OCI-LY7 (cell line): ENCODE data around the gene GOLPH3L. TPM values are rescaled to one million over a fixed set of nuclear protein-coding genes. Genes with fewer than 3 reads are reported as not detected.
"Not testable (repeated sequence)": the region's sequence is repeated elsewhere in the genome, so short reads cannot be mapped to it uniquely, and the experiment has no call there.

Source experiments
- BruUV-seq: library from RNA; stranded (reverse); fragments of 400-500 nt; replicated peaks from 2 replicates; lab custom pipeline; 2021; lab: Mats Ljungman, UMichigan
- CTCF ChIA-PET: fragments of 300-600 bp; sonication (Branson Sonifier 250); formaldehyde crosslinking; loops from one replicate; lab custom pipeline; 2022; ENCODE audit warnings: antibody characterized with exemption; ENCODE audit not compliant: unreplicated experiment; lab: Charles Lee
- POLR2A ChIA-PET: fragments of 300-600 bp; sonication (Branson Sonifier 250); formaldehyde crosslinking; loops from one replicate; lab custom pipeline; 2022; ENCODE audit warnings: antibody characterized with exemption; lab: Charles Lee
- DNase-seq: peaks from one replicate; pipeline ENCODE4 v3.0.0-alpha.2; 2015; ENCODE audit warnings: low spot score
- H2AFZ ChIP-seq: fragments of 200-600 bp; sonication (generic), shearing (Covaris generic); 2 replicates; pipeline ENCODE4 v1.6.1; 2014; ENCODE audit warnings: mild to moderate bottlenecking, antibody characterized with exemption, low read length, moderate library complexity
- H3K27ac ChIP-seq: fragments of 200-600 bp; sonication (generic); 2 replicates; pipeline ENCODE4 v1.5.1; 2014; ENCODE audit warnings: mixed run types, low read depth, mild to moderate bottlenecking, moderate library complexity, low read length, inconsistent platforms; ENCODE audit not compliant: poor library complexity, severe bottlenecking
- H3K36me3 ChIP-seq: fragments of 200-600 bp; sonication (generic); 2 replicates; pipeline ENCODE4 v1.6.1; 2014; ENCODE audit warnings: mild to moderate bottlenecking, antibody characterized with exemption, low read length, moderate library complexity, mixed read lengths; ENCODE audit not compliant: insufficient read depth
- H3K4me1 ChIP-seq: fragments of 200-600 bp; sonication (generic); 2 replicates; pipeline ENCODE4 v1.5.1; 2014; ENCODE audit warnings: mild to moderate bottlenecking, low read length; ENCODE audit not compliant: insufficient read depth, poor library complexity, severe bottlenecking
- H3K4me2 ChIP-seq: fragments of 200-600 bp; sonication (generic); 2 replicates; pipeline ENCODE4 v1.6.1; 2014; ENCODE audit warnings: mild to moderate bottlenecking, low read length
- H3K4me3 ChIP-seq: fragments of 200-600 bp; sonication (generic); 2 replicates; pipeline ENCODE4 v1.5.1; 2014; ENCODE audit warnings: mild to moderate bottlenecking, low read depth, low read length; ENCODE audit not compliant: poor library complexity, severe bottlenecking
- H3K79me2 ChIP-seq: fragments of 200-600 bp; sonication (generic); 2 replicates; pipeline ENCODE4 v1.6.1; 2016; ENCODE audit warnings: low read depth, mild to moderate bottlenecking, low read length, moderate library complexity, mixed read lengths; ENCODE audit not compliant: insufficient read depth
- H3K9me2 ChIP-seq: fragments of 200-600 bp; sonication (generic); 2 replicates; pipeline ENCODE4 v1.6.1; 2016; ENCODE audit warnings: mild to moderate bottlenecking, low read length, mixed read lengths; ENCODE audit not compliant: insufficient read depth
- H3K9me3 ChIP-seq: fragments of 200-600 bp; sonication (generic); 2 replicates; pipeline ENCODE4 v1.6.1; 2014; ENCODE audit warnings: mild to moderate bottlenecking, mixed run types, low read length, mixed read lengths
- H4K20me1 ChIP-seq: fragments of 200-600 bp; sonication (generic); 2 replicates; pipeline ENCODE4 v1.6.1; 2014; ENCODE audit warnings: mild to moderate bottlenecking, antibody characterized with exemption, low read length, moderate library complexity, mixed read lengths; ENCODE audit not compliant: insufficient read depth
- EZH2phosphoT487 ChIP-seq: fragments of 200-600 bp; sonication (generic); IDR thresholded peaks from 2 replicates; pipeline ENCODE4 v1.6.1; 2018; ENCODE audit warnings: low read depth, borderline replicate concordance, mild to moderate bottlenecking, mixed run types, antibody characterized with exemption, low read length, moderate library complexity, mixed read lengths
- intact Hi-C: fragments of 100-400 bp; cut with micrococcal nuclease; formaldehyde crosslinking; loops from one replicate; pipeline ENCODE4 v1.10.0; 2022; ENCODE audit not compliant: unreplicated experiment
- total RNA-seq, 2 experiments: library from RNA; depleted of rRNA in 1 of 2; stranded (reverse); fragments of >200 nt in 1 of 2; shearing (Covaris generic) in 1 of 2; gene quantifications; 2 replicates each; pipeline ENCODE4 v1.2.3, GENCODE V29; 2014 to 2022
- TF ChIP-seq, protein P1 (sequence below): fragments of 200-600 bp; sonication (generic); conservative IDR thresholded peaks from 2 replicates; pipeline ENCODE4 v1.5.1; 2014; ENCODE audit warnings: mild to moderate bottlenecking, antibody characterized with exemption, low read length, moderate library complexity, mixed read lengths

Gene GOLPH3L
- total RNA-seq, 2 experiments from 2014 or later = 6.2 to 29.0 TPM

DNA sequence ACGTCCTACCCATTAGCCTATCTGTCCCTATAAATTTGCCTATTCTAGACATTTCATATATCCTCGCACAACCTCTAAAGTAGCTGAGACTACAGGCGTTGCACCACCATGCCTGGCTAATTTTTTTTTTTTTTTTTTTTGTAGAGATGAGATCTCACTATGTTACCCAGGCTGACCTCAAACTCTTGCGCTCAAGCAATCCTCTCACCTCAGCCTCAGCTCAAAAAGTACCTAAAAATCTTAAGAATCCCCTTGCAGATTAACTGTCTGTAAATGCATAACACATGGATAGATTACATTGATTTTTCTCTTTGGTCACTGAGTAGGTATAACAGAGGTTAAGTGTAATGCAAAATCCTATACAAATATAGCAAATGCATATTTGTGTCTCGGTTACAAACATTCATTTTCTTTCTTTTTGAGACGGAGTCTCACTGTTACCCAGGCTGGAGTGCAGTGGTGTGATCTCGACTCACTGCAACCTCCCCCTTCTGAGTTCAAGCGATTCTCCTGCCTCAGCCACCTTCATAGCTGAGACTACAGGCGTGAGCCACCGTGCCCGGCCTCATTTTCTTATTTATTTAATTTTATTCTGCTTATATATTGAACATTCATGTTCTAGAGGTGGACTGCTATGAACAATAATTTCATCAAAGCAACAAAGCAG is 21.4 kb upstream of the GOLPH3L start:
- no peaks in the 10 kb centered on the region for H3K9me2 ChIP-seq
- TF ChIP-seq, protein P1, sequence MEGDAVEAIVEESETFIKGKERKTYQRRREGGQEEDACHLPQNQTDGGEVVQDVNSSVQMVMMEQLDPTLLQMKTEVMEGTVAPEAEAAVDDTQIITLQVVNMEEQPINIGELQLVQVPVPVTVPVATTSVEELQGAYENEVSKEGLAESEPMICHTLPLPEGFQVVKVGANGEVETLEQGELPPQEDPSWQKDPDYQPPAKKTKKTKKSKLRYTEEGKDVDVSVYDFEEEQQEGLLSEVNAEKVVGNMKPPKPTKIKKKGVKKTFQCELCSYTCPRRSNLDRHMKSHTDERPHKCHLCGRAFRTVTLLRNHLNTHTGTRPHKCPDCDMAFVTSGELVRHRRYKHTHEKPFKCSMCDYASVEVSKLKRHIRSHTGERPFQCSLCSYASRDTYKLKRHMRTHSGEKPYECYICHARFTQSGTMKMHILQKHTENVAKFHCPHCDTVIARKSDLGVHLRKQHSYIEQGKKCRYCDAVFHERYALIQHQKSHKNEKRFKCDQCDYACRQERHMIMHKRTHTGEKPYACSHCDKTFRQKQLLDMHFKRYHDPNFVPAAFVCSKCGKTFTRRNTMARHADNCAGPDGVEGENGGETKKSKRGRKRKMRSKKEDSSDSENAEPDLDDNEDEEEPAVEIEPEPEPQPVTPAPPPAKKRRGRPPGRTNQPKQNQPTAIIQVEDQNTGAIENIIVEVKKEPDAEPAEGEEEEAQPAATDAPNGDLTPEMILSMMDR = no peak
- TF ChIP-seq EZH2phosphoT487 = no peak
- ChIA-PET CTCF (no interaction called here), POLR2A (interaction anchor here (0.6 kb wide), 1 partner anchor 32 kb away, joined by 3 read pairs; no protein-coding TSS in a partner anchor)
- no peaks in the 10 kb centered on the region for H3K4me1 ChIP-seq
- intact Hi-C loops = no loop called here
- H4K20me1 ChIP-seq = no peaks in the 10 kb centered on the region
- no TSS peak for BruUV-seq
- H3K36me3 ChIP-seq = no peaks in the 10 kb centered on the region
- no peak for DNase-seq
- H3K9me3 ChIP-seq = no peaks in the 10 kb centered on the region
- no peaks in the 10 kb centered on the region for H3K79me2 ChIP-seq
- H3K4me2 ChIP-seq = no peak overlapping the region
- no peak overlapping the region for H3K27ac ChIP-seq
- H2AFZ ChIP-seq = no peak overlapping the region
- H3K4me3 ChIP-seq = no peak overlapping the region

DNA sequence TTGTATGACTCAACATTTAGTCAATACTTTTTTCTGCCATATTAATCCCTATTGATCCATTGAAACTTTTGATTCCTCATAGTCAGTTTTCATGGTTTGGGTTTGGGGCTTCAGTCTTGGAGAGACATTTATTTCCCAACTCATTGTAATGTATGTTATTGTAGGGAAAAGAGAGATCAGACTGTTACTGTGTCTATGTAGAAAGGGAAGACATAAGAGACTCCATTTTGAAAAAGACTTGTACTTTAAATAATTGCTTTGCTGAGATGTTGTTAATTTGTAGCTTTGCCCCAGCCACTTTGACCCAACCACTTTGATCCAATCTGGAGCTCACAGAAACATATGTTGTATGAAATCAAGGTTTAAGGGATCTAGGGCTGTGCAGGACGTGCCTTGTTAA is 12.1 kb upstream of the GOLPH3L start:
- H3K36me3 ChIP-seq, H3K27ac ChIP-seq, H2AFZ ChIP-seq, DNase-seq, H3K79me2 ChIP-seq, intact Hi-C loops, H3K4me3 ChIP-seq, CTCF ChIA-PET, BruUV-seq, H4K20me1 ChIP-seq, H3K4me2 ChIP-seq, H3K4me1 ChIP-seq, H3K9me2 ChIP-seq, H3K9me3 ChIP-seq, POLR2A ChIA-PET: not testable (repeated sequence)

DNA sequence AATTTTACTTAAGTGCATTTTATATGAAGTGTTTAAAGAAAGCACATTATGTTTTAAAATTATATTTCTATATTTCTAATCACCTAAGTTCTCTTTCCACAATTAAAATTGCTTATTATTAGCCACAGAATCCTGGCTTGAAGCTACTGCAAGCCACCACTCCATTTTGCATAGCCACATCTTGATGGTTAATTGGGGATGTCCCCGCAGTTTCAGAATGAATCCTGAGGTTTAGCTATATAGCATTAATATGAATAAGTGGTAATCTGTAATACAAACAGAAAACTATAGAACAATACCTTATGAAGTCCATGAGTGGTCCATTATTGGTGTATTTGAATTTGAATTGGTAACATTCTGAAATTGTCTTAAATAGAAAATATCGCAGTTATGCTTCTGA is 11.6 kb upstream of the GOLPH3L start:
- no peak overlapping the region for H3K4me3 ChIP-seq
- no peaks in the 10 kb centered on the region for H4K20me1 ChIP-seq
- CTCF ChIA-PET = no interaction called here
- no peak overlapping the region for H3K27ac ChIP-seq
- no peaks in the 10 kb centered on the region for H3K36me3 ChIP-seq
- BruUV-seq = no TSS peak
- TF ChIP-seq EZH2phosphoT487 = no peak
- TF ChIP-seq, protein P1 = no peak
- no peaks in the 10 kb centered on the region for H3K9me2 ChIP-seq
- POLR2A ChIA-PET = no interaction called here
- H3K4me1 ChIP-seq = no peaks in the 10 kb centered on the region
- H3K4me2 ChIP-seq = no peak overlapping the region
- no peaks in the 10 kb centered on the region for H3K9me3 ChIP-seq
- intact Hi-C loops = no loop called here
- DNase-seq = no peak
- no peak overlapping the region for H2AFZ ChIP-seq
- no peaks in the 10 kb centered on the region for H3K79me2 ChIP-seq
